ENCODE data around the gene PTPRT.

PTPRT gene

DNA sequence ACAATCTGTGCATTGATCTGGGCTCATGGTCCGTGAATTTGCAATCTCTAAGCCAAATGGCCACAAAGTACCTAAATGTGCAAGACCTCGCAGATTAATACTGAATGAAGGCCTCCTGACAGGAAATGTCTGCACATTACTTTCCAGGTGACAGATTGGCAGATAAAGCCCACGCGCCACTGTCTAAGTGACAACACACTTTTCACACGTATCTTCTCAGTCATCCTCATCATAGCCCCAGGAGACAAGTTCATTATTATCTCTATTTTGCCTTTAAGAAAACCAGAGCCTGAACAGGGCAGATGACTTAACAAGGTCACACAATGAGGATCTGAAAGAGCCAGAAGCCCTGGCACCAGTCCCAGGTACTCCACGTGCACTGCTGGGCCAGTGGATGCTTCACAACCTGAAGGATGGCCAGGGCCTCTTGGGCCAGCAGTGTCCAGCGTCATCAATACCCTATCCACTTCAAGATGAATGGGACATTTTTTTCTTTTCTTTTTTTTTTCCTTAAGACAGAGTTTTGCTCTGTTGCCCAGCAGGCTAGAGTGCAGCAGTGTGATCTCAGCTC is 266.3 kb downstream of the PTPRT start:
- no peak overlapping the region for H2AFZ ChIP-seq (ENCODE audit: low read depth, low read length)
- H3K4me3 ChIP-seq (ENCODE audit: low read depth in 1 of 2, low read length in 2 of 2) = no peak overlapping the region
- ATAC-seq (ENCODE audit: insufficient read depth, low read depth) (no peak), DNase-seq (no peak)
- H3K4me2 ChIP-seq (ENCODE audit: insufficient read depth, low read length) = no peak overlapping the region
- no peak overlapping the region for H3K9ac ChIP-seq (ENCODE audit: low read depth, low read length)
- no peaks in the 10 kb centered on the region for H3K9me3 ChIP-seq (ENCODE audit: insufficient read depth, low read length, severe bottlenecking)
- no peaks in the 10 kb centered on the region for H3K79me2 ChIP-seq (ENCODE audit: insufficient read depth, low read length)
- H4K20me1 ChIP-seq (ENCODE audit: insufficient read depth, low read length) = no peaks in the 10 kb centered on the region
- no peak overlapping the region for H3K27ac ChIP-seq (ENCODE audit: low read length)
- H3K27me3 ChIP-seq (ENCODE audit: insufficient read depth, low read length, poor library complexity) = peaks cover 6% of the 10 kb centered on the region
- no peak for TF ChIP-seq EZH2 (IDR thresholded peaks at IDR 0.05; ENCODE audit: borderline replicate concordance, low read depth, low read length, severe bottlenecking)
- TF ChIP-seq, protein P1, sequence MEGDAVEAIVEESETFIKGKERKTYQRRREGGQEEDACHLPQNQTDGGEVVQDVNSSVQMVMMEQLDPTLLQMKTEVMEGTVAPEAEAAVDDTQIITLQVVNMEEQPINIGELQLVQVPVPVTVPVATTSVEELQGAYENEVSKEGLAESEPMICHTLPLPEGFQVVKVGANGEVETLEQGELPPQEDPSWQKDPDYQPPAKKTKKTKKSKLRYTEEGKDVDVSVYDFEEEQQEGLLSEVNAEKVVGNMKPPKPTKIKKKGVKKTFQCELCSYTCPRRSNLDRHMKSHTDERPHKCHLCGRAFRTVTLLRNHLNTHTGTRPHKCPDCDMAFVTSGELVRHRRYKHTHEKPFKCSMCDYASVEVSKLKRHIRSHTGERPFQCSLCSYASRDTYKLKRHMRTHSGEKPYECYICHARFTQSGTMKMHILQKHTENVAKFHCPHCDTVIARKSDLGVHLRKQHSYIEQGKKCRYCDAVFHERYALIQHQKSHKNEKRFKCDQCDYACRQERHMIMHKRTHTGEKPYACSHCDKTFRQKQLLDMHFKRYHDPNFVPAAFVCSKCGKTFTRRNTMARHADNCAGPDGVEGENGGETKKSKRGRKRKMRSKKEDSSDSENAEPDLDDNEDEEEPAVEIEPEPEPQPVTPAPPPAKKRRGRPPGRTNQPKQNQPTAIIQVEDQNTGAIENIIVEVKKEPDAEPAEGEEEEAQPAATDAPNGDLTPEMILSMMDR (IDR thresholded peaks at IDR 0.05; ENCODE audit: borderline replicate concordance, extremely low read depth, low read length, poor library complexity, severe bottlenecking) = no peak
- H3K4me1 ChIP-seq (ENCODE audit: insufficient read depth, low read length) = no peaks in the 10 kb centered on the region
- no peaks in the 10 kb centered on the region for H3K36me3 ChIP-seq (ENCODE audit: insufficient read depth, low read length)

DNA sequence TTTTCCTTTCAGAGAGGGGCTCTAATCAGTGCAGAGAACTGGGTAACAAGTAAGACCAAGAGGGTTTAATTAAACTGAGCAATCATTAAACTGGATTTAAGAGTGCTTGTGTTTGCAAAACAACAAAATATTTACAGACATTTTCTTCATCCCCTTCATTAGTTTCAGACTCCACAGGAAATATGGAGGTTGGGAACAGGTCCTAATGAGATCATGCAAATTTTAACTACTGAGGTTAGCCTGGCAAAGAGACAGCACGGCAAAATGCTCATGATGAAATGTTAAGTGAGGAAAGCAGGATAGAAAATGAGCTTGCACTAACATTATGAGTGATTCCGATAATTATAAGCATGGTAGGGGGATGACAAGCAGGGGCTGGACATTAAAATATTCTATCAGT is 268.9 kb downstream of the PTPRT start:
- Histone ChIP-seq H3K4me3 (ENCODE audit: low read depth in 1 of 2, low read length in 2 of 2) (no peak overlapping the region), H4K20me1 (ENCODE audit: insufficient read depth, low read length) (no peaks in the 10 kb centered on the region), H3K4me1 (ENCODE audit: insufficient read depth, low read length) (no peaks in the 10 kb centered on the region), H3K79me2 (ENCODE audit: insufficient read depth, low read length) (no peaks in the 10 kb centered on the region), H3K9ac (ENCODE audit: low read depth, low read length) (no peak overlapping the region), H3K4me2 (ENCODE audit: insufficient read depth, low read length) (no peak overlapping the region), H3K36me3 (ENCODE audit: insufficient read depth, low read length) (no peaks in the 10 kb centered on the region), H2AFZ (ENCODE audit: low read depth, low read length) (no peak overlapping the region), H3K27ac (ENCODE audit: low read length) (no peak overlapping the region), H3K9me3 (ENCODE audit: insufficient read depth, low read length, severe bottlenecking) (no peaks in the 10 kb centered on the region), H3K27me3 (ENCODE audit: insufficient read depth, low read length, poor library complexity) (peaks cover 3% of the 10 kb centered on the region)
- ATAC-seq (ENCODE audit: insufficient read depth, low read depth) = no peak
- TF ChIP-seq, protein P1 (IDR thresholded peaks at IDR 0.05; ENCODE audit: borderline replicate concordance, extremely low read depth, low read length, poor library complexity, severe bottlenecking) = no peak
- TF ChIP-seq EZH2 (IDR thresholded peaks at IDR 0.05; ENCODE audit: borderline replicate concordance, low read depth, low read length, severe bottlenecking) = no peak
- no peak for DNase-seq

DNA sequence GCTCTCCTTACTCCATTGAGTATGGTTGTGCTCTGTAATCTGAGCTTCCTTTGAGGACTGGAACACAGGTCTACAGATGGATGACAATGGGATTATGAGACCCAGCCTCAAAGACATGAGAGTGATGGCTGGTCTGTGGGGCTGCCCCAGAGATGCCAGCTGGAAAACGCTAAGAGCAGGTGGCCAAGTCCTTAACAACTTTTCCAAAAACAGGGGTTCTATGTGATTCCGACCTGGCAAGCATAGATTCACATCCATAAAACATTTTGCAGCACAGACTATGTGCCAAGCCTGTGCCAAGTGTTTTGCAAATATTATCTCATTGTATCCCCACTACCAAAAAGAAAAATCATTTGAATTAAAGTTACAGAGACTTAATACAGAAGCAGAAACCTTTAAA is 270.4 kb downstream of the PTPRT start:
- Histone ChIP-seq H3K9me3 (ENCODE audit: insufficient read depth, low read length, severe bottlenecking) (no peaks in the 10 kb centered on the region), H3K36me3 (ENCODE audit: insufficient read depth, low read length) (no peaks in the 10 kb centered on the region), H3K27ac (ENCODE audit: low read length) (no peak overlapping the region), H3K4me1 (ENCODE audit: insufficient read depth, low read length) (no peaks in the 10 kb centered on the region), H3K27me3 (ENCODE audit: insufficient read depth, low read length, poor library complexity) (peaks cover 3% of the 10 kb centered on the region), H2AFZ (ENCODE audit: low read depth, low read length) (no peak overlapping the region), H4K20me1 (ENCODE audit: insufficient read depth, low read length) (no peaks in the 10 kb centered on the region), H3K79me2 (ENCODE audit: insufficient read depth, low read length) (no peaks in the 10 kb centered on the region), H3K9ac (ENCODE audit: low read depth, low read length) (no peak overlapping the region), H3K4me2 (ENCODE audit: insufficient read depth, low read length) (no peak overlapping the region), H3K4me3 (ENCODE audit: low read depth in 1 of 2, low read length in 2 of 2) (no peak overlapping the region)
- TF ChIP-seq, protein P1 (IDR thresholded peaks at IDR 0.05; ENCODE audit: borderline replicate concordance, extremely low read depth, low read length, poor library complexity, severe bottlenecking) = no peak
- TF ChIP-seq EZH2 (IDR thresholded peaks at IDR 0.05; ENCODE audit: borderline replicate concordance, low read depth, low read length, severe bottlenecking) = no peak
- no peak for DNase-seq
- ATAC-seq (ENCODE audit: insufficient read depth, low read depth) = no peak

DNA sequence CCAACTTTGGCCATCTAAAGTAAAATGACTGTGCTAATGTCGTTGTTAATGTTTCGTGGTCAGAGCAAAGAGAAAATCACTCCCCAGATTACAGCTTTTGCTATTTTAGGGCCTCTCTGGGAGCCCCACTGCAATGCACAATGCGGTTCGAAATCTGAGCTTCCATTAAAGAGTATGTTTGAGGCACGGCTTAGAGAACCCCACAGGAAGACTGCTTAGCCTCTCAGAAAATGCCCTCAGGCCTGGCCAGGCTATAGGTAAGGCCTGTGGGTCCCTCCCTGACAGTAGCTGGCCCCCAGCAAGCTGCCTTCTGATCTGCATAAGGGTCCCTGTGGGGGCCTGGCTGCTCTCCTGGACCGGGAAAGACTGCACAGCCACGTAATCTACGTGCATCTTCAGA is 274.6 kb downstream of the PTPRT start:
- Histone ChIP-seq H3K9me3 (ENCODE audit: insufficient read depth, low read length, severe bottlenecking) (no peaks in the 10 kb centered on the region), H3K4me3 (ENCODE audit: low read depth in 1 of 2, low read length in 2 of 2) (no peak overlapping the region), H3K36me3 (ENCODE audit: insufficient read depth, low read length) (no peaks in the 10 kb centered on the region), H2AFZ (ENCODE audit: low read depth, low read length) (no peak overlapping the region), H3K9ac (ENCODE audit: low read depth, low read length) (no peak overlapping the region), H4K20me1 (ENCODE audit: insufficient read depth, low read length) (no peaks in the 10 kb centered on the region), H3K27ac (ENCODE audit: low read length) (no peak overlapping the region), H3K4me1 (ENCODE audit: insufficient read depth, low read length) (no peaks in the 10 kb centered on the region), H3K4me2 (ENCODE audit: insufficient read depth, low read length) (no peak overlapping the region), H3K27me3 (ENCODE audit: insufficient read depth, low read length, poor library complexity) (peaks cover 3% of the 10 kb centered on the region), H3K79me2 (ENCODE audit: insufficient read depth, low read length) (no peaks in the 10 kb centered on the region)
- DNase-seq (no peak), ATAC-seq (ENCODE audit: insufficient read depth, low read depth) (no peak)
- TF ChIP-seq, protein P1 (IDR thresholded peaks at IDR 0.05; ENCODE audit: borderline replicate concordance, extremely low read depth, low read length, poor library complexity, severe bottlenecking) = no peak
- no peak for TF ChIP-seq EZH2 (IDR thresholded peaks at IDR 0.05; ENCODE audit: borderline replicate concordance, low read depth, low read length, severe bottlenecking)
